Heart right ventricle (tissue), 16 donors: ENCODE results near the gene MDN1. TPM values are rescaled to one million over a fixed set of nuclear protein-coding genes. Genes with fewer than 3 reads are reported as not detected.

Source experiments
- ATAC-seq, 8 donors: fragments of 200-7000 bp; cut with Tn5 transposase; one replicate each; pipeline ENCODE4 v1.9.1; 2020; ENCODE audit warnings: mild to moderate bottlenecking in 8 of 8, moderate library complexity in 8 of 8, moderate number of reproducible peaks in 1 of 8
- DNase-seq, 2 donors: peaks; one replicate each; pipeline ENCODE4 v3.0.0-alpha.2; 2020
- H3K27ac ChIP-seq, 10 donors: fragments of 200-600 bp; sonication (generic) in 2 of 10; one replicate each; pipeline versions ENCODE4 v1.5.0 to v1.8.0; 2020 to 2022; ENCODE audit warnings: mild to moderate bottlenecking in 3 of 10
- H3K27me3 ChIP-seq, 7 donors: fragments of 200-600 bp; one replicate each; pipeline ENCODE4 v1.8.0; 2021 to 2022; ENCODE audit warnings: mild to moderate bottlenecking in 2 of 7
- H3K36me3 ChIP-seq, 9 donors: fragments of 200-600 bp; sonication (generic) in 1 of 9; one replicate each; pipeline versions ENCODE4 v1.5.0 to v1.8.0; 2020 to 2022; ENCODE audit warnings: mild to moderate bottlenecking in 2 of 9
- H3K4me1 ChIP-seq, 9 donors: fragments of 200-600 bp; sonication (generic) in 1 of 9; one replicate each; pipeline versions ENCODE4 v1.5.0 to v1.8.0; 2020 to 2022; ENCODE audit warnings: mild to moderate bottlenecking in 4 of 9
- H3K4me3 ChIP-seq, 10 donors: fragments of 200-600 bp; sonication (generic) in 2 of 10; one replicate each; pipeline versions ENCODE4 v1.5.0 to v1.8.0; 2020 to 2022; ENCODE audit warnings: mild to moderate bottlenecking in 7 of 10, moderate library complexity in 2 of 10
- H3K9me3 ChIP-seq, 11 donors: fragments of 200-600 bp in 10 of 11; sonication (generic) in 2 of 11; one replicate each; pipeline versions ENCODE4 v1.5.0 to v1.8.0; 2013 to 2022; ENCODE audit warnings: mild to moderate bottlenecking in 2 of 11, control low read depth in 1 of 11, moderate library complexity in 1 of 11
- WGBS, 2 donors: extraction: QIAGEN DNeasy Blood & Tissue Kit; methylation state at CpG; one replicate each; pipeline ENCODE4 v1.1.7; 2013; ENCODE audit warnings: inconsistent platforms in 1 of 2; 5-methylcytosine and 5-hydroxymethylcytosine counted together
- intact Hi-C, 10 donors: fragments of 100-400 bp; cut with DNase I; formaldehyde crosslinking; loops; one replicate each; pipeline versions ENCODE4 v1.11.1 to v1.14.2; 2022
- polyA plus RNA-seq, 2 donors: library from polyadenylated mRNA; stranded (reverse); fragments of 200-250 nt; gene quantifications; one replicate each; pipeline ENCODE4 v1.2.3, GENCODE V29; 2013
- total RNA-seq, 10 donors: library from RNA; stranded (reverse); fragmentation: NEBNext Ultra II Directional in 3 of 10; extraction: Animal tissue kit (Norgen Biotek cat#: 25700) in 3 of 10; gene quantifications; one replicate each; pipeline versions ENCODE4 v1.2.1 to v1.2.4, GENCODE V29; 2021 to 2023
- TF ChIP-seq, protein P1 (sequence below), 9 donors: fragments of 200-600 bp; sonication (generic) in 2 of 9; IDR thresholded peaks; one replicate each; pipeline versions ENCODE4 v1.5.0 to v1.8.0; 2021 to 2022; ENCODE audit warnings: antibody characterized with exemption in 9 of 9, mild to moderate bottlenecking in 5 of 9, moderate library complexity in 1 of 9
- donor health status: Arrhythmogenic right ventricular cardiomyopathy.
- donor health status: ischemic (EF 13 %, LVEDD 7.1; RV severe dilation, severe dysfunction).
- donor health status: healthy with polysubstance abuse.
- donor health status: DM: no; HTN: yes; CAD: no.
- donor health status: DM: no; HTN: no; CAD: no.
- donor health status: ischemic (EF 25% LVEDD 6.9; RV normal size, moderate dysfunction).
- donor health status: ischemic (EF 25% LVEDD 5.7; RV mildly dilated, moderate dysfunction).
- donor health status: healthy.
- donor health status: DM: yes; HTN: yes; CAD: no.
- donor health status: Ischemic cardiomyopathy.
- donor health status: ischemic (EF 35%, LVEDD 5.7; RV mildly dilated, moderate dysfunction).
- donor health status: nonischemic (EF 11% LVEDD 7.7; RV severe dilation, severe dysfunction).
- donor health status: DM: yes; HTN: yes; CAD: no.
- donor health status: PGD.
- donor health status: ischemic (EF 29% LVEDD 5.4; RV normal size, mild dysfunction).
- donor health status: nonischemic (EF 23%, LVEDD 6.1; RV moderate dilation, normal function).

The MDN1 gene
- total and polyA plus RNA-seq, 12 donors, result 8.6 to 41.2 (median 27.5) TPM

DNA sequence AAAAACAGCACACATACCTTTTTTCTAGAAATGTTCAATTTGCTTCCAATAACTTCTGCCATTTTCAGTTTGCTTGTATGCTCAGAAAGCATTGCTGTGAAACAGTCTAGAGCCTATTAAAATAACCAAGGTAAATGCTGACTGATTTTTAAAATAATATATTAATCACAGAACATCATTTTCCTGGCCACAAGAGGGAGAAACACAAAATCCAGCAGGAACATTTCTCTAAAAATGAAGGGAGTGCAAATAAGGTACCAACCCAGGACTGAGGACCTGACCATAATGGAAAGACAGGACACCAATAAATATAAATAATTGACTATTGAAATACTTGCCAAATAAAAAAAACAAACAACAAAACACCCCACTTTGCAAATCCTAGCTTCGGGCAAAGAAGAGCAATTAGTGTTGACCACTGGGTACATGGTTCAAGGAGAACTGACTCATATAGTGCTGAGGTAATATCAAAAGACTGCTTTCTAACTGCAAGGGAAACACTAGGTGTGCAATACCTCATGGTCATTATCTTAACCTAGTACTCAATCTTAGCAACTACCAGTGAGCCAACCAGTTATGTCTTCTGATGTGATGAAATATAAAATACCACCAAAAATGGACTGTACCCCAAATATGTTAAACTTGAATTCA lies 42.9 kb downstream of the MDN1 start:
- TF ChIP-seq, protein P1, sequence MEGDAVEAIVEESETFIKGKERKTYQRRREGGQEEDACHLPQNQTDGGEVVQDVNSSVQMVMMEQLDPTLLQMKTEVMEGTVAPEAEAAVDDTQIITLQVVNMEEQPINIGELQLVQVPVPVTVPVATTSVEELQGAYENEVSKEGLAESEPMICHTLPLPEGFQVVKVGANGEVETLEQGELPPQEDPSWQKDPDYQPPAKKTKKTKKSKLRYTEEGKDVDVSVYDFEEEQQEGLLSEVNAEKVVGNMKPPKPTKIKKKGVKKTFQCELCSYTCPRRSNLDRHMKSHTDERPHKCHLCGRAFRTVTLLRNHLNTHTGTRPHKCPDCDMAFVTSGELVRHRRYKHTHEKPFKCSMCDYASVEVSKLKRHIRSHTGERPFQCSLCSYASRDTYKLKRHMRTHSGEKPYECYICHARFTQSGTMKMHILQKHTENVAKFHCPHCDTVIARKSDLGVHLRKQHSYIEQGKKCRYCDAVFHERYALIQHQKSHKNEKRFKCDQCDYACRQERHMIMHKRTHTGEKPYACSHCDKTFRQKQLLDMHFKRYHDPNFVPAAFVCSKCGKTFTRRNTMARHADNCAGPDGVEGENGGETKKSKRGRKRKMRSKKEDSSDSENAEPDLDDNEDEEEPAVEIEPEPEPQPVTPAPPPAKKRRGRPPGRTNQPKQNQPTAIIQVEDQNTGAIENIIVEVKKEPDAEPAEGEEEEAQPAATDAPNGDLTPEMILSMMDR (IDR thresholded peaks at IDR 0.05), result no peak
- no peak overlapping the region for H3K4me3 ChIP-seq
- intact Hi-C loops, result no loop called here
- DNase-seq (no peak), ATAC-seq (no peak)
- no peaks in the 10 kb centered on the region for H3K9me3 ChIP-seq
- H3K27me3 ChIP-seq, result no peaks in the 10 kb centered on the region
- no peak overlapping the region for H3K27ac ChIP-seq
- H3K36me3 ChIP-seq, result peaks cover 0 to 88% (median 29%) of the 10 kb centered on the region in 9 donors
- WGBS, 2 donors, result 95 to 100% methylated on average over 1 of the region's 1 CpG
- no peaks in the 10 kb centered on the region for H3K4me1 ChIP-seq

DNA sequence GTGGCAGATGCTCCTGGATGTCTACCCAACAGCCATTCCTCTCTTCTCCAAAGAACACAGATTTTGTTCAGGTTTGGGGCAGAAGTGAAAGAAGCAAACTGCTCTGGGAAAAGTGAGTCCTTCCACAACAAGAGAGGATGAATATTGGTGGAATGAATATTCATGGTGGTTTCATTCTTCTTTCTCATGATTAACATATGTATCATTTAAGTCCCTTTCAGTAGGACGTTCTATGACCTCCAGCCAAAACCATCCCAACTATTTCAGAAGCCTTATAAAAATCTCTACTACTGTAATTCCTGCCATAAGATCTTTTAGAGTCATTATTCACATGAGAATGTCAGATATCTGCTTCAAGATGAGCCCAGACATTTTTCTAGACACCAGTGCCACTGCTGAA lies 44.4 kb downstream of the MDN1 start:
- intact Hi-C loops, result no loop called here
- WGBS, 2 donors, result 90 to 100% methylated on average over 1 of the region's 1 CpG
- Histone ChIP-seq H3K4me3 (no peak overlapping the region), H3K27ac (no peak overlapping the region), H3K9me3 (no peaks in the 10 kb centered on the region), H3K36me3 (peaks cover 0 to 88% (median 30%) of the 10 kb centered on the region in 9 donors), H3K4me1 (no peaks in the 10 kb centered on the region), H3K27me3 (no peaks in the 10 kb centered on the region)
- ATAC-seq (no peak), DNase-seq (no peak)
- TF ChIP-seq, protein P1 (IDR thresholded peaks at IDR 0.05), result no peak

DNA sequence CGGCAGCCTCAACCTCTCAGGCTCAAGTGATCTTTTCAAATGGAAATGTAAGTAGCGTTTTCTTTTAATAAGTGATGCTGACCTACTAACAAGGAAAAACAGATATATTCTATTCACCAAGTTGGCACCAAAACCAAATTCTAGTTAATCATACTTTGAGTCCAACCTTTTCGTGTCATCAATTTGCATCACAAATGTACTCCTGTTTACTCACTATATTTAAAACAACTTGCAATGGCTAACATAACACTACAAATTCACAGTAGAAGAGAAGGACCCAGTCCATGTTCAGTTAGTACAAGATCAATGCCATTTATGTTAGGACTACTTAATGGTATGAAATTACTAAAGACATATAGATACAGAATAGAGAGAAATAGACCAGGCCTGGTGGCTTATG lies 50.0 kb downstream of the MDN1 start:
- Histone ChIP-seq H3K4me1 (no peaks in the 10 kb centered on the region), H3K36me3 (peaks cover 0 to 100% (median 40%) of the 10 kb centered on the region in 9 donors), H3K9me3 (no peaks in the 10 kb centered on the region), H3K27me3 (no peaks in the 10 kb centered on the region), H3K27ac (no peak overlapping the region), H3K4me3 (no peak overlapping the region)
- TF ChIP-seq, protein P1 (IDR thresholded peaks at IDR 0.05), result no peak
- 96 to 97% methylated on average over 3 of the region's 3 CpGs for WGBS, 2 donors
- intact Hi-C loops, result no loop called here
- ATAC-seq (no peak), DNase-seq (no peak)

DNA sequence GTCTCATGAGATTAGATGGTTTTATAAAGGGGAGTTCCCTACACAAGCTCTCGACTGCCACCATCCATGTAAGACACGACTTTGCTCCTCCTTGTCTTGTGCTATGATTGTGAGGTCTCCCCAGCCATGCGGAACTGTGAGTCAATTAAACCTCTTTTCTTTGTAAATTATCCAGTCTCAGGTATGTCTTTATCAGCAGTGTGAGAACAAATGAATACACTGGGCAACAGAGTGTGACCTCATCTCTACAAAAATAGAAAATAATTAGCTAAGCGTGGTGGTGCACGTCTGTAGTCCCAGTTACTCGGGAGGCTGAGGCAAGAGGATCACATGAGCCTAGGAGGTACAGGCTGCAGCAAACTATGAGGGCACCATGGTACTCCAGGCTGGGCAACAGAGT lies 51.3 kb downstream of the MDN1 start:
- TF ChIP-seq, protein P1 (IDR thresholded peaks at IDR 0.05), result no peak
- Histone ChIP-seq H3K27ac (no peak overlapping the region), H3K9me3 (no peaks in the 10 kb centered on the region), H3K4me3 (no peak overlapping the region), H3K36me3 (peaks cover 0 to 97% (median 36%) of the 10 kb centered on the region in 9 donors), H3K27me3 (no peaks in the 10 kb centered on the region), H3K4me1 (no peaks in the 10 kb centered on the region)
- no peak for DNase-seq
- WGBS, 2 donors, result 61 to 83% methylated on average over 6 of the region's 6 CpGs
- intact Hi-C loops, result no loop called here
- ATAC-seq, result no peak
